GM21360 (cell line): Measurements from ENCODE around the gene BLCAP.
"Not testable (repeated sequence)": the region's sequence is repeated elsewhere in the genome, so short reads cannot be mapped to it uniquely, and the experiment has no call there.

Experiments
- ATAC-seq: cut with Tn5 transposase; IDR thresholded peaks from one replicate; pipeline ENCODE4 v1.9.1; 2021; ENCODE audit warnings: mild to moderate bottlenecking, moderate library complexity; ENCODE audit not compliant: unreplicated experiment

The BLCAP gene

GRCh38 chr20:37490663-37491350, 36.9 kb downstream of the BLCAP start:
- ATAC-seq: no peak

GRCh38 chr20:37486209-37486608, 41.5 kb downstream of the BLCAP start:
- ATAC-seq: not testable (repeated sequence)

- no peak for ATAC-seq
These were observed 43.3 kb downstream of the BLCAP start for GRCh38 chr20:37484331-37484730.

- no peak for ATAC-seq
These were observed 46.1 kb downstream of the BLCAP start for GRCh38 chr20:37481610-37482009.

GRCh38 chr20:37480919-37481318, 46.8 kb downstream of the BLCAP start:
- ATAC-seq: no peak

- no peak for ATAC-seq
These were observed 47.6 kb downstream of the BLCAP start for GRCh38 chr20:37479925-37480691.

- no peak for ATAC-seq
These were observed 48.4 kb downstream of the BLCAP start for GRCh38 chr20:37479266-37479665.

- ATAC-seq: no peak
These were observed 50.6 kb downstream of the BLCAP start for GRCh38 chr20:37477041-37477440.

GRCh38 chr20:37475252-37475651, 52.4 kb downstream of the BLCAP start:
- ATAC-seq: no peak

- no peak for ATAC-seq
These were observed 53.3 kb downstream of the BLCAP start for GRCh38 chr20:37474386-37474785.

GRCh38 chr20:37473249-37474000, 54.3 kb downstream of the BLCAP start:
- no peak for ATAC-seq

GRCh38 chr20:37472435-37472834, 55.2 kb downstream of the BLCAP start:
- ATAC-seq: not testable (repeated sequence)

- no peak for ATAC-seq
These were observed 55.9 kb downstream of the BLCAP start for GRCh38 chr20:37471741-37472235.

- ATAC-seq: not testable (repeated sequence)
These were observed 57.5 kb downstream of the BLCAP start for GRCh38 chr20:37470190-37470589.

GRCh38 chr20:37469531-37469930, 58.1 kb downstream of the BLCAP start:
- no peak for ATAC-seq

GRCh38 chr20:37468886-37469285, 58.8 kb downstream of the BLCAP start:
- ATAC-seq: no peak
